Transverse colon (tissue), 4 donors: Measurements from ENCODE around the gene SLC16A13.

Source experiments
- EP300 ChIP-seq: sonication (generic); formaldehyde crosslinking; IDR thresholded peaks from one replicate; pipeline ENCODE4 v1.6.1; 2017; ENCODE audit warnings: antibody characterized with exemption, low read depth
- POLR2A ChIP-seq: fragments of 450-650 bp; IDR thresholded peaks from one replicate; pipeline ENCODE4 v1.6.1; 2016; ENCODE audit warnings: antibody characterized with exemption, mild to moderate bottlenecking, moderate library complexity
- POLR2AphosphoS5 ChIP-seq, 3 donors: sonication (generic); formaldehyde crosslinking; IDR thresholded peaks; one replicate each; pipeline ENCODE4 v1.6.1; 2016; ENCODE audit warnings: antibody characterized with exemption in 3 of 3
- TF ChIP-seq, protein P1 (sequence below), 5 experiments: fragments of 200-600 bp in 3 of 5; fragments of 450-650 bp in 2 of 5; sonication (generic) in 3 of 5; IDR thresholded peaks; 1 replicate in 2 of 5; 2 replicates in 3 of 5; pipeline ENCODE4 v1.5.1; 2016 to 2017; ENCODE audit warnings: antibody characterized with exemption in 5 of 5, inconsistent platforms in 3 of 5, mild to moderate bottlenecking in 2 of 5, moderate library complexity in 1 of 5

DNA sequence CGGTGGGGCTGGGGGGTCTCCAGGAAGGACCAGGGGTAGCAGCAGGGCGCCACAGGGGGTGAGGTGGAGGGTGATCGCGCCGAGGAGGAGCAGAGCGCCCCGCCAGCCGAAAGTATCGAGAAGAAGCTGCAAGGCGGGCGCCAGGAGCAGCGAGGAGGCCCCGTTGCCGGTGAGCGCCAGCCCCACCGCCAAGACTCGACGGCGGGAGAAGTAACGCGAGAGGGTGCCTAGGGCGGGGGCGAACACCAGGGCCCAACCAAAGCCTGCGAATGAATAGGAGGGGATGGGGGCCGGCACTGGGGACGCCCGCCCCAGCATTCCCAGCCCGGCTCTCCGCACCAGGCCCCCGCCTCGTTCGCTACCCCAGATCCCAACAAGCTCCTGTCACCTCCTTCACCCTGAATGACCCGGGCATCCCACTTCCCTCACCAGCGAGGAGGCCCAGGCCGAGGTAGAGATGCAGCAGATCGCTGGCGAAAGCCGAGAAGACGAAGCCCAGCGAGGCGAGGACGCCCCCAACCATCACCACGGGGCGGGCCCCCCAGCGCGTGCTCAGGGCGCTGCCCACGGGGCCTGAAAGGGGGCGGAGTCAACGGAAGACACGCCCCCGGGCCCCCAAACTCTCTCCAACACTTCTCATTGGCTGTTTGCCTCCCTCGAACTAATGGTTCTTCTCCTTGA lies 6.8 kb downstream of the SLC16A13 start:
- no peak for TF ChIP-seq POLR2A
- TF ChIP-seq, protein P1, sequence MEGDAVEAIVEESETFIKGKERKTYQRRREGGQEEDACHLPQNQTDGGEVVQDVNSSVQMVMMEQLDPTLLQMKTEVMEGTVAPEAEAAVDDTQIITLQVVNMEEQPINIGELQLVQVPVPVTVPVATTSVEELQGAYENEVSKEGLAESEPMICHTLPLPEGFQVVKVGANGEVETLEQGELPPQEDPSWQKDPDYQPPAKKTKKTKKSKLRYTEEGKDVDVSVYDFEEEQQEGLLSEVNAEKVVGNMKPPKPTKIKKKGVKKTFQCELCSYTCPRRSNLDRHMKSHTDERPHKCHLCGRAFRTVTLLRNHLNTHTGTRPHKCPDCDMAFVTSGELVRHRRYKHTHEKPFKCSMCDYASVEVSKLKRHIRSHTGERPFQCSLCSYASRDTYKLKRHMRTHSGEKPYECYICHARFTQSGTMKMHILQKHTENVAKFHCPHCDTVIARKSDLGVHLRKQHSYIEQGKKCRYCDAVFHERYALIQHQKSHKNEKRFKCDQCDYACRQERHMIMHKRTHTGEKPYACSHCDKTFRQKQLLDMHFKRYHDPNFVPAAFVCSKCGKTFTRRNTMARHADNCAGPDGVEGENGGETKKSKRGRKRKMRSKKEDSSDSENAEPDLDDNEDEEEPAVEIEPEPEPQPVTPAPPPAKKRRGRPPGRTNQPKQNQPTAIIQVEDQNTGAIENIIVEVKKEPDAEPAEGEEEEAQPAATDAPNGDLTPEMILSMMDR (IDR thresholded peaks at IDR 0.05), result no peak
- no peak for TF ChIP-seq POLR2AphosphoS5 (IDR thresholded peaks at IDR 0.05)
- no peak for TF ChIP-seq EP300
